ENCODE results near the gene VAV1. TPM values are rescaled to one million over a fixed set of nuclear protein-coding genes. Genes with fewer than 3 reads are reported as not detected.

The VAV1 gene
- total and polyA plus RNA-seq, 2 experiments from 2014 or later, result 0.82 to 1.8 TPM

DNA sequence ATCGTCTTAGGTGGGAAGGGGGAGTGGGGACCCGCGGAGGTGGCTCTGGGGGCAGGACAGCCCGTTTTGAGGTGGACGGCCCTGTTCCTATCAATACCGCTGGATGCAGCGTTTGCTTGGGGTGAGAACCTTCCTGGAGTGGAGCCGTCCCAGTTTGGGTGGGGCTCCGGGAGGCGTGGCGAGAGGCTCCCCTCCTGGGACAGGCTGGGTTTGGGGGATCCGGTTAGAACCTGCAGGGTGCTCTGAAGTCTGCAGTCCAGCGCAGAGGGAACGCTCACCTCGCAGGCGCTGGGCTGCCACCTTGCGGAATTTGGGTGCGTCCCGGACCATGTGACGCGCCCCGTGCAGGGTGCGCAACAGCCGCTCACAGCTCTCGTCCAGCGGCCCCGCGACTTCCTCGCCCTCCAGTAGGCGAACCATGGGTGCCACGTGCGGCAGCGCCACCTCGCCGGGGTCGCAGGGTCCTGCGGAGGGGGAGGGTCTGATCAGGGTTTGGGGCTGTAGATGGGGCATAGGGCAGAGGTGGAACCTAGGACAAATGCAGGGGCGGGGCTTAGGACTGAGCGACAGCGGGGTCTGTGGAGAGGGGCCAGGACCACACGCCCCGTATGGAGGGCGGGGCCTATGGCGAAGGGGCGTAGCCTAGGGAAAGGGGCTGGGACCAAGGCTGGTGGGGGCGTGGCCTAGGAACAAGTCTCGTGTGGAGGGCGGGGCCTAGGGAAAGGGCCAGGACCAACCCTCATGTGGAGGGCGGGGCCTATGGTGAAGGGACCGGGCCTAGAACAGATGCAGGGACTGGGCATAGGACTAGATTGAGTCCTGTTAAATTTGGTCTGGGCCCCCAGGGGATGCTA, 19.1 kb upstream of the VAV1 start:
- Mint-ChIP-seq H3K9me3 (no peaks in the 10 kb centered on the region; the same call in 2 of the 3 replicates), H3K4me1 (peaks cover 3% of the 10 kb centered on the region; the same call in 1 of the 3 replicates), H3K4me3 (peak overlapping the region; percentile 80), H3K27ac (peak overlapping the region; percentile 95), H3K36me3 (ENCODE audit: low read depth) (peaks cover 51% of the 10 kb centered on the region), H3K27me3 (ENCODE audit: insufficient read depth, low read depth, poor library complexity) (peaks cover 26% of the 10 kb centered on the region)
- Histone ChIP-seq H3K27me3 (ENCODE audit: insufficient read depth) (no peaks in the 10 kb centered on the region), H3F3A (replicated peaks; ENCODE audit: low read depth) (peaks cover 15% of the 10 kb centered on the region), H2AFZ (no peak overlapping the region), H3K79me2 (replicated peaks; ENCODE audit: insufficient read depth) (no peaks in the 10 kb centered on the region), H3K4me3 (peak overlapping the region; percentile 61), H3K9me2 (ENCODE audit: insufficient read depth) (no peaks in the 10 kb centered on the region), H3K4me1 (ENCODE audit: insufficient read depth) (peaks cover 13% of the 10 kb centered on the region; the same call in 1 of the 2 replicates), H3K36me3 (ENCODE audit: insufficient read depth) (peaks cover 29% of the 10 kb centered on the region), H4K20me1 (replicated peaks; ENCODE audit: insufficient read depth) (peaks cover 4% of the 10 kb centered on the region), H3K27ac (ENCODE audit: low read depth) (peak overlapping the region; percentile 96), H3K4me2 (peak overlapping the region; percentile 92)
- DNase-seq (ENCODE audit: low spot score) (peak; percentile 99), ATAC-seq (peak; percentile 81)
- TF ChIP-seq NANOG (IDR thresholded peaks at IDR 0.05; ENCODE audit: borderline replicate concordance) (no peak), POLR2AphosphoS5 (IDR thresholded peaks at IDR 0.05; ENCODE audit: low read depth) (peak; percentile 61; the same call in 1 of the 2 replicates)
- TF ChIP-seq, protein P1, sequence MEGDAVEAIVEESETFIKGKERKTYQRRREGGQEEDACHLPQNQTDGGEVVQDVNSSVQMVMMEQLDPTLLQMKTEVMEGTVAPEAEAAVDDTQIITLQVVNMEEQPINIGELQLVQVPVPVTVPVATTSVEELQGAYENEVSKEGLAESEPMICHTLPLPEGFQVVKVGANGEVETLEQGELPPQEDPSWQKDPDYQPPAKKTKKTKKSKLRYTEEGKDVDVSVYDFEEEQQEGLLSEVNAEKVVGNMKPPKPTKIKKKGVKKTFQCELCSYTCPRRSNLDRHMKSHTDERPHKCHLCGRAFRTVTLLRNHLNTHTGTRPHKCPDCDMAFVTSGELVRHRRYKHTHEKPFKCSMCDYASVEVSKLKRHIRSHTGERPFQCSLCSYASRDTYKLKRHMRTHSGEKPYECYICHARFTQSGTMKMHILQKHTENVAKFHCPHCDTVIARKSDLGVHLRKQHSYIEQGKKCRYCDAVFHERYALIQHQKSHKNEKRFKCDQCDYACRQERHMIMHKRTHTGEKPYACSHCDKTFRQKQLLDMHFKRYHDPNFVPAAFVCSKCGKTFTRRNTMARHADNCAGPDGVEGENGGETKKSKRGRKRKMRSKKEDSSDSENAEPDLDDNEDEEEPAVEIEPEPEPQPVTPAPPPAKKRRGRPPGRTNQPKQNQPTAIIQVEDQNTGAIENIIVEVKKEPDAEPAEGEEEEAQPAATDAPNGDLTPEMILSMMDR (conservative IDR thresholded peaks at IDR 0.05; ENCODE audit: low read depth in 2 of 2), result peak; percentile 51 to 53

DNA sequence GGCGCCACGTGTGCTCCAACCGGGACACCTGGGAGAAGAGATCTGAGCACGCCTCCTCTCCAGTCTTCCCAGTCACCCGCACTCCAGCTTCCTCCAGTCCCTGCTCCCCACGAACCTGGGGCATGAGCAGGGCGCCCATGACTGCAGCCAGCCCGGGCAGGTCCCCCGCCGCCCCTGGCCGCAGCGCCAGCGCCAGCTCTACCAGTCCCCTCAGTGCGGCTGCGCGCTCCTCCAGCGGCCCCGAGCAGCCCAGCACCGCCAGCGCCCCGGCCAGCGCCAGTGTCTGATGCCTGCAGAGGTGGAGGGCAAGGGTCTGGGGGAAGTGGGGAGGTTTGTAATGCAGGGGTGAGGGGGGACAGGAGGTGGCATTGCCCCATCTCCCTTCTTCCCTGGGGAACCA, 18.4 kb upstream of the VAV1 start:
- H3K4me3 Mint-ChIP-seq, result no peak overlapping the region
- H3K27me3 ChIP-seq (ENCODE audit: insufficient read depth), result no peaks in the 10 kb centered on the region
- no peaks in the 10 kb centered on the region for H3K9me2 ChIP-seq (ENCODE audit: insufficient read depth)
- peaks cover 49% of the 10 kb centered on the region for H3K36me3 Mint-ChIP-seq (ENCODE audit: low read depth)
- H3F3A ChIP-seq (replicated peaks; ENCODE audit: low read depth), result peaks cover 15% of the 10 kb centered on the region
- H3K27ac Mint-ChIP-seq, result no peak overlapping the region
- peaks cover 27% of the 10 kb centered on the region for H3K36me3 ChIP-seq (ENCODE audit: insufficient read depth)
- DNase-seq (ENCODE audit: low spot score), result no peak
- H3K4me3 ChIP-seq, result no peak overlapping the region
- peaks cover 4% of the 10 kb centered on the region; the same call in 1 of the 2 replicates for H4K20me1 ChIP-seq (replicated peaks; ENCODE audit: insufficient read depth)
- H3K27me3 Mint-ChIP-seq (ENCODE audit: insufficient read depth, low read depth, poor library complexity), result peaks cover 23% of the 10 kb centered on the region
- no peaks in the 10 kb centered on the region; the same call in 2 of the 3 replicates for H3K9me3 Mint-ChIP-seq
- H2AFZ ChIP-seq, result no peak overlapping the region
- no peak; the same call in 1 of the 3 replicates for ATAC-seq
- peaks cover 13% of the 10 kb centered on the region; the same call in 1 of the 2 replicates for H3K4me1 ChIP-seq (ENCODE audit: insufficient read depth)
- H3K79me2 ChIP-seq (replicated peaks; ENCODE audit: insufficient read depth), result no peaks in the 10 kb centered on the region
- peaks cover 3% of the 10 kb centered on the region; the same call in 1 of the 3 replicates for H3K4me1 Mint-ChIP-seq
- H3K27ac ChIP-seq (ENCODE audit: low read depth), result peak overlapping the region; percentile 76; the same call in 1 of the 2 replicates
- no peak overlapping the region for H3K4me2 ChIP-seq
- TF ChIP-seq ZNF114 (CRISPR knock-in tag; IDR thresholded peaks at IDR 0.05), result no peak
- TF ChIP-seq EZH2phosphoT487 (IDR thresholded peaks at IDR 0.05; ENCODE audit: unreplicated experiment), result no peak
- no peak for TF ChIP-seq NANOG (IDR thresholded peaks at IDR 0.05; ENCODE audit: borderline replicate concordance)
- no peak for TF ChIP-seq STAT1 (IDR thresholded peaks at IDR 0.05; ENCODE audit: unreplicated experiment)
- TF ChIP-seq, protein P2, sequence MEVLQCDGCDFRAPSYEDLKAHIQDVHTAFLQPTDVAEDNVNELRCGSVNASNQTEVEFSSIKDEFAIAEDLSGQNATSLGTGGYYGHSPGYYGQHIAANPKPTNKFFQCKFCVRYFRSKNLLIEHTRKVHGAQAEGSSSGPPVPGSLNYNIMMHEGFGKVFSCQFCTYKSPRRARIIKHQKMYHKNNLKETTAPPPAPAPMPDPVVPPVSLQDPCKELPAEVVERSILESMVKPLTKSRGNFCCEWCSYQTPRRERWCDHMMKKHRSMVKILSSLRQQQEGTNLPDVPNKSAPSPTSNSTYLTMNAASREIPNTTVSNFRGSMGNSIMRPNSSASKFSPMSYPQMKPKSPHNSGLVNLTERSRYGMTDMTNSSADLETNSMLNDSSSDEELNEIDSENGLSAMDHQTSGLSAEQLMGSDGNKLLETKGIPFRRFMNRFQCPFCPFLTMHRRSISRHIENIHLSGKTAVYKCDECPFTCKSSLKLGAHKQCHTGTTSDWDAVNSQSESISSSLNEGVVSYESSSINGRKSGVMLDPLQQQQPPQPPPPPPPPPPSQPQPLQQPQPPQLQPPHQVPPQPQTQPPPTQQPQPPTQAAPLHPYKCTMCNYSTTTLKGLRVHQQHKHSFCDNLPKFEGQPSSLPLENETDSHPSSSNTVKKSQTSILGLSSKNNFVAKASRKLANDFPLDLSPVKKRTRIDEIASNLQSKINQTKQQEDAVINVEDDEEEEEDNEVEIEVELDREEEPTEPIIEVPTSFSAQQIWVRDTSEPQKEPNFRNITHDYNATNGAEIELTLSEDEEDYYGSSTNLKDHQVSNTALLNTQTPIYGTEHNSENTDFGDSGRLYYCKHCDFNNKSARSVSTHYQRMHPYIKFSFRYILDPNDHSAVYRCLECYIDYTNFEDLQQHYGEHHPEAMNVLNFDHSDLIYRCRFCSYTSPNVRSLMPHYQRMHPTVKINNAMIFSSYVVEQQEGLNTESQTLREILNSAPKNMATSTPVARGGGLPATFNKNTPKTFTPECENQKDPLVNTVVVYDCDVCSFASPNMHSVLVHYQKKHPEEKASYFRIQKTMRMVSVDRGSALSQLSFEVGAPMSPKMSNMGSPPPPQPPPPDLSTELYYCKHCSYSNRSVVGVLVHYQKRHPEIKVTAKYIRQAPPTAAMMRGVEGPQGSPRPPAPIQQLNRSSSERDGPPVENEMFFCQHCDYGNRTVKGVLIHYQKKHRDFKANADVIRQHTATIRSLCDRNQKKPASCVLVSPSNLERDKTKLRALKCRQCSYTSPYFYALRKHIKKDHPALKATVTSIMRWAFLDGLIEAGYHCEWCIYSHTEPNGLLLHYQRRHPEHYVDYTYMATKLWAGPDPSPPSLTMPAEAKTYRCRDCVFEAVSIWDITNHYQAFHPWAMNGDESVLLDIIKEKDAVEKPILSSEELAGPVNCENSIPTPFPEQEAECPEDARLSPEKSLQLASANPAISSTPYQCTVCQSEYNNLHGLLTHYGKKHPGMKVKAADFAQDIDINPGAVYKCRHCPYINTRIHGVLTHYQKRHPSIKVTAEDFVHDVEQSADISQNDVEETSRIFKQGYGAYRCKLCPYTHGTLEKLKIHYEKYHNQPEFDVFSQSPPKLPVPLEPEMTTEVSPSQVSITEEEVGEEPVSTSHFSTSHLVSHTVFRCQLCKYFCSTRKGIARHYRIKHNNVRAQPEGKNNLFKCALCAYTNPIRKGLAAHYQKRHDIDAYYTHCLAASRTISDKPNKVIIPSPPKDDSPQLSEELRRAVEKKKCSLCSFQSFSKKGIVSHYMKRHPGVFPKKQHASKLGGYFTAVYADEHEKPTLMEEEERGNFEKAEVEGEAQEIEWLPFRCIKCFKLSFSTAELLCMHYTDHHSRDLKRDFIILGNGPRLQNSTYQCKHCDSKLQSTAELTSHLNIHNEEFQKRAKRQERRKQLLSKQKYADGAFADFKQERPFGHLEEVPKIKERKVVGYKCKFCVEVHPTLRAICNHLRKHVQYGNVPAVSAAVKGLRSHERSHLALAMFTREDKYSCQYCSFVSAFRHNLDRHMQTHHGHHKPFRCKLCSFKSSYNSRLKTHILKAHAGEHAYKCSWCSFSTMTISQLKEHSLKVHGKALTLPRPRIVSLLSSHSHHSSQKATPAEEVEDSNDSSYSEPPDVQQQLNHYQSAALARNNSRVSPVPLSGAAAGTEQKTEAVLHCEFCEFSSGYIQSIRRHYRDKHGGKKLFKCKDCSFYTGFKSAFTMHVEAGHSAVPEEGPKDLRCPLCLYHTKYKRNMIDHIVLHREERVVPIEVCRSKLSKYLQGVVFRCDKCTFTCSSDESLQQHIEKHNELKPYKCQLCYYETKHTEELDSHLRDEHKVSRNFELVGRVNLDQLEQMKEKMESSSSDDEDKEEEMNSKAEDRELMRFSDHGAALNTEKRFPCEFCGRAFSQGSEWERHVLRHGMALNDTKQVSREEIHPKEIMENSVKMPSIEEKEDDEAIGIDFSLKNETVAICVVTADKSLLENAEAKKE (CRISPR knock-in tag; IDR thresholded peaks at IDR 0.05), result no peak
- no peak for TF ChIP-seq EZH2 (IDR thresholded peaks at IDR 0.05; ENCODE audit: low read depth, unreplicated experiment)
- TF ChIP-seq ZNF331 (CRISPR knock-in tag; IDR thresholded peaks at IDR 0.05; ENCODE audit: low read depth), result no peak

Measured in GM23338 (cell line).